NCI-H526 treated with DMSO at 0.1 percent for 48 hours (cell line): ENCODE data around the gene METRNL.
A peak's percentile ranks its signal among the peaks of the same experiment; 100 is the strongest.

Experiments used
- DNase-seq: peaks from one replicate; lab custom pipeline; 2025; lab: John Stamatoyannopoulos, UW

The METRNL gene

DNA sequence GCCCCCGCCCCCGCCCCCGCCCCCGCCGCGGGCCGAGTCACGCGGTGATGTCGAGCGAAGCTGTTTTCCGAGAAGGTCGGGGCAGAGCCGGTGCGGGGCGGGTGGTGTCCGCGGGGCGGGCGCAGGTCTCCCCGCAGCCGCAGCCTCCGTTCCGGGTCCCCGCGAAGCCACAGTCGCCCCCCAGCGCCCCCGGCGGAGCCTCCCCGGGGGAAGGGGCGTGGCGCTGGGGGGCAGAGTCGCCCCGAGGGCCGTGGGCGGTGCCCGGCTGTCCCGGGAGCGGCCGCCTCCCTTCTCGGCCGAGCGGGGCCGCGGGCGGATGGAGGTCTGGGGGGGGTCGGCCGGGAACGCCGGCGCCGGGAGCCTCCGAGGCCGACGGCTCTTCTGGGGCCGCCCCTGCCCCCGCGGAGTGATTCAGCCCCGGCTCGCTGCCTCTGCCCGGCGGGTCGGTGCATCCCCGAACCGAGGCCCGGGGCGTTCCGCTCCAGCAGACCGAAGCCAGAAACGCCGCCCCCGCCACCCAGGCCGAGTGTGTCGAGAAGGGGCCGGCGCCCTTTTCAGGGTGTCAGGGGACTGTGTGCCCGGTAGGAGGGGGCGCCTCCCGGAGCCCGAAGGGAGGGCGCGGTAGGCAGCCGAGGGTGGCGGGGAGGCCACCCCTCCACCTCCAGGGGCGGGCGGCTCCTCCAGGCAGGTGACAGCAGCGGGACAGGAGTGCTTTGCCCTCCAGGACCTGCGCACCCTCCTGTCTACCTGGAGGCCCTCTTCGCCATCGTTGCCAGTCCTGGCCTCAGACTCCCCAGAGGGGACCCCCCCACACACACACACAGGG is 1.7 kb downstream of the METRNL start:
- no peak for DNase-seq

GRCh38 chr17:83081684-83082201 is 2.3 kb downstream of the METRNL start:
- DNase-seq, result no peak

- no peak for DNase-seq
Measured at GRCh38 chr17:83082424-83082823, 3.0 kb downstream of the METRNL start.

DNA sequence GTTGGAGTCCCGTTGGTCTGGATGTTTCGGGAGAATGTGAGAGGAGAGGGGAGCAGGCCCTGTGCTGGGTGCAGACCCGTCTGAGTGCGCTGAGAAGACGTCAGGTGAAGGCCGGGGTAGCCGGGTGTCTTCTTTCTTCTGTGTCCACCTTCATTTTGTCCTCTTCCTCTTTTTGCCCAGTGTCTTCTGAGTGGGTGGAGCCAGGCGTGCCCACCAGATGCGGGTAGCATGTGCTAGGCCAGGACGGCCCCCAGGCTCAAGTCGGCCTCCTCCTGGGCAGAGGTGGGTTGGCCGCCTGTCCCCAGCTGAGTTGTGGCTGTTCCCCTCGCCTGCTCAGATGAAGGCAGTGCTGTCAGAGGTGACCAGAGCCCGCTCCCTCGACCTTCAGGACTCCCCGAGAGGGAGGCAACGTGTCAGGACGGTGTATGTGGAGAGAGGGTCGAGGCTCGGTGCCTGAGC is 3.5 kb downstream of the METRNL start:
- no peak for DNase-seq

GRCh38 chr17:83083368-83084201 is 4.2 kb downstream of the METRNL start:
- no peak for DNase-seq

GRCh38 chr17:83084214-83084613 is 4.8 kb downstream of the METRNL start:
- no peak for DNase-seq

- DNase-seq, result peak; percentile 35
Measured at GRCh38 chr17:83084621-83085056, 5.2 kb downstream of the METRNL start.

DNA sequence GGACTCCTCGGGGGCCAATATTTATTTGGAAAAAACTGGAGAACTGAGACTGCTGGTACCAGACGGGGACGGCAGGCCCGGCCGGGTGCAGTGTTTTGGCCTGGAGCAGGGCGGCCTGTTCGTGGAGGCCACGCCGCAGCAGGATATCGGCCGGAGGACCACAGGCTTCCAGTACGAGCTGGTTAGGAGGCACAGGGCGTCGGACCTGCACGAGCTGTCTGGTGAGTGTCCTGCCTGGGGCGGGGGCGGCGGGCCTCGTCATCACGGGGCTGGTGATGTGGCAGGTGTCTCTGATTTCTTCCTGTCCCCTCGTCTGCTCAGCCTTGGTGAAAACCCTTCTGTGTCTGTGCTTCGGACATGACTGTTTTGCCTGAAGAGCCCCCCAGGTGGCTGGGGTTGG is 5.7 kb downstream of the METRNL start:
- DNase-seq, result no peak

GRCh38 chr17:83085526-83086198 is 6.3 kb downstream of the METRNL start:
- no peak for DNase-seq

- DNase-seq, result no peak
Measured at GRCh38 chr17:83086199-83086880, 6.9 kb downstream of the METRNL start.

- no peak for DNase-seq
Measured at GRCh38 chr17:83086907-83087787, 7.7 kb downstream of the METRNL start.

DNA sequence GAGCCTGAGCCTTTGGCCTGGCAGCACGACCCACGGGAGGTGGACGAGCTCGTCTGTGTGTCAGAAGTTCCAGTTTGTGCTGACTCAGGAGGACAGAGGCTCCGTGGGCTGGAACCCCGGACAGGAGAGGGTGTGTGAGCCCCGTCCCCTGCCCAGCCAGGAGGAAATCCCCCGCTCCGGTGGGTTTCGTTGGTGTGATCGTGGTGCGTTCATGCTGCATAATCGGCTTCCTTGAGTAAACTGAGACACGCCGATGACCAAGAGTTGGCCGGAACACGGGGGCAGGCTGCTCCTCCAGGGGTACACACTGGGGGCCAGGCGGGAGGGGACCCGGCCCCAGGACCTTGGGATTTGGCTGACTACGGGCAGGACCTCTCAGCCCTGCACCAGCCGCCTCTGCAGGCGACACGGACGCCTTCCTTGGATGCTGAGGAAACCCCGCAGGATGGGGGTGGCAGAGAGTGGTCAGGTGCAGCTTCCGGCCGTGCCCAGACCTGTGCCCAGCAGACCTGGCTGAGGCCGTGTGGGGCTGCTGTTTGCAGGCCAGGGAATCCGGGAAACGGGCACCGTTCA is 8.5 kb downstream of the METRNL start:
- DNase-seq, result no peak

GRCh38 chr17:83088451-83088850 is 9.0 kb downstream of the METRNL start:
- DNase-seq, result no peak

- DNase-seq, result no peak
Measured at GRCh38 chr17:83088909-83089308, 9.5 kb downstream of the METRNL start.

GRCh38 chr17:83089328-83090132 is 10.1 kb downstream of the METRNL start:
- peak; percentile 21 for DNase-seq

DNA sequence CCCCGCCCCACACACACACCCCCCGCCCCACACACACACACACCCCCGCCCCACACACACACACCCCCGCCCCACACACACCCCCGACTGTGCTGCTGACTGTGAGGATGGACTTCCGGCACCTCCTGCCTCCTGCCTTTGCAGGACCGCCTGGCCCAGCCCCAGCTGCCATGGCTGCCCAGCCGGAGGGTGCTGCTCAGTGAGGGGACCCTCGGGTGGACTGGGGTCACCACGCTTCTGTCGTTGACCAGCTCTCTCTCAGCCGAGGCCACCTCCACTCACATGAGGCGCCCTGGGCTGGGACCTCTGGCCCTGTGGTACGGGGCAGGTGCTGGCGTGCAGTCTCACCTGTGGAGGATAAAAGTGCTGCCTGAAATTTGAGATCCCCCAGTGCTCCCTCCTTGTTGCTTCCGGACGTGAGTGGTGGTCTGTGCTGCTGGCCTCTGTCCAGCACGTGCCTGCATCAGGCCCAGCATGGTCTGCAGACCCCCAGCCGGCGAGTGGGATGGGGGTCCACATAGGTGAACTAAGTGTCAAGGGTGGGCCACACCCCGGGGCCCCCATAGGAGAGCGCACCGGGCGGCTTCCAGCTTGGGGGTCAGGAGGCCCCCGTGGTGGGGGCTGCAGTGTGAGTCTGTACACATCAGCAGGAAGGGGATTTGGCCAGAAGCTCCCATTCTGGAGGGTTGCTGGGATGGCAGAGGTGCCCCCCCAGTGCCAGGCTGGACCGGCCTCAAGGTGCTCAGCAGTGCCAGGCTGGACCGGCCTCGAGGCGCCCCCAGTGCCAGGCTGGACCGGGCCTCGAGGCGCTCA is 11.2 kb downstream of the METRNL start:
- no peak for DNase-seq

DNA sequence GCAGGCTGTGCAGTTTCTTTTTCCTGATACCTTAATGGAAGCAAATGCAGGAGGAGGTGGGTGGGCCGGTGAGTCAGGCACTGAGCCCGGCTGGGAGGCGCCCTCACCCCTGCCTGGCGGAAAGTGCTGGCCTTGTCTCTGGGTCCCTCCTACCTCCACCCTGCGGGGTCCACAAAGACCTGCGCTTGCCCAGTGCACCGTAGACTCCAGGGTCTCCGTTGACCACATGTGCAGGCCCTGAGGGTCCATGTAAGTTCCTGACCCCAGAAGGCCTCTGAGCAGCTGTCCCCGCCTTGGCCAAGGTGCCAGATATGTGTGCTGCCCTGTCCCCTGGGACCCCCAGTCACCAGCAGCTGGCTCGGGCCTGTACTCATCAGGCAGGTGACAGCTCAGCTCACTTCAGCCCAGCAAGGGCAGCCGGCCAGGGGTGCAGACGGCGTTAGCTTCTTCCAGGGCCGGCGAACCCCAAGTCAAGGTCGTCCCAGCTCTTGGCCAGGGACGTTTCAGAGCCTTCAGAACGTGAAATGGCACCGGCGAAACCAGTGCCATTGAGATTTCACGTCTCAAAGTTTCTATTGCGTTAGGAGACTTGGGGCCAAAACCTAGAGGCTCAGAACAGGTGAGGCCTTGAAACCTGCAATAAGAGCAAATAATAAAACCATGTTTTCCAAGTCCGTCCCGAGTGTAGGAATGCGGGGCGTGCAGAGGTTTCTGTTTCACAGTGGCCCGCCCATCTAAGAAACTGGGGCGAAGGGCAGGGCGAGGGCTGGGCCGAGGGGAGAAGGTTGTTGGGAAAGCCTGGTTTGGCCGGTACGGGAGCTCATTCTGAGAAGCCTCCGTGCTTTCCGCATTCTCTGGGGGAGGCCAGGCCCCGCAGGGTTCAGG is 12.1 kb downstream of the METRNL start:
- no peak for DNase-seq
